ENCODE data around the gene AK2.
A peak's percentile ranks its signal among the peaks of the same experiment; 100 is the strongest.
"Not testable (repeated sequence)": the region's sequence is repeated elsewhere in the genome, so short reads cannot be mapped to it uniquely, and the experiment has no call there.

AK2 gene

GRCh38 chr1:33047290-33047689 is 10.6 kb upstream of the AK2 start:
- Histone ChIP-seq H3K4ac (ENCODE audit: low read length) (no peak overlapping the region), H3K4me3 (ENCODE audit: low read length in 2 of 2) (no peak overlapping the region), H2BK12ac (ENCODE audit: low read length) (no peak overlapping the region), H3K9ac (ENCODE audit: low read depth, low read length, poor library complexity) (no peak overlapping the region), H3K9me3 (replicated peaks in 1 of 2; ENCODE audit: control insufficient read depth in 2 of 2, insufficient read depth in 1 of 2, low read depth in 1 of 2, low read length in 2 of 2) (peaks cover 4 to 6% of the 10 kb centered on the region in 2 donors), H2BK5ac (ENCODE audit: low read length) (no peak overlapping the region), H2AFZ (ENCODE audit: low read length) (no peak overlapping the region), H3K4me1 (ENCODE audit: control insufficient read depth in 2 of 2, insufficient read depth in 1 of 2, low read depth in 1 of 2, low read length in 2 of 2) (no peaks in the 10 kb centered on the region), H2BK15ac (ENCODE audit: low read length) (no peak overlapping the region), H2AK5ac (ENCODE audit: low read depth, low read length) (no peak overlapping the region), H3K27me3 (ENCODE audit: control insufficient read depth in 3 of 3, insufficient read depth in 3 of 3, low read depth in 1 of 3, low read length in 3 of 3) (no peaks in the 10 kb centered on the region), H3K23ac (ENCODE audit: low read depth, low read length, poor library complexity) (no peak overlapping the region), H4K91ac (ENCODE audit: low read depth, low read length, poor library complexity) (no peak overlapping the region), H3K27ac (replicated peaks; ENCODE audit: low read length) (no peak overlapping the region), H3K79me1 (ENCODE audit: low read depth, low read length) (no peaks in the 10 kb centered on the region), H3K36me3 (replicated peaks in 1 of 2; ENCODE audit: control insufficient read depth in 2 of 2, insufficient read depth in 2 of 2, low read length in 2 of 2) (no peaks in the 10 kb centered on the region), H3K14ac (ENCODE audit: low read length) (no peak overlapping the region), H2BK120ac (ENCODE audit: low read depth, low read length) (no peak overlapping the region), H3K4me2 (ENCODE audit: insufficient read depth, low read length, poor library complexity, severe bottlenecking) (no peak overlapping the region), H3K18ac (ENCODE audit: low read length) (no peak overlapping the region), H4K8ac (ENCODE audit: low read depth, low read length) (no peak overlapping the region)
- no CpG with 5 or more reads among the region's 2 CpGs for WGBS, 2 donors (ENCODE audit: extremely low coverage in 2 of 2, insufficient read length in 2 of 2, insufficient replicate concordance in 1 of 2)
- DNase-seq (ENCODE audit: low spot score) = no peak

GRCh38 chr1:33046234-33046633 is 9.6 kb upstream of the AK2 start:
- no CpG with 5 or more reads among the region's 4 CpGs for WGBS, 2 donors (ENCODE audit: extremely low coverage in 2 of 2, insufficient read length in 2 of 2, insufficient replicate concordance in 1 of 2)
- H3K27me3 ChIP-seq (ENCODE audit: control insufficient read depth in 3 of 3, insufficient read depth in 3 of 3, low read depth in 1 of 3, low read length in 3 of 3) = not testable (repeated sequence)

GRCh38 chr1:33045814-33046213 is 9.1 kb upstream of the AK2 start:
- H3K14ac ChIP-seq (ENCODE audit: low read length) = no peak overlapping the region
- H3K9ac ChIP-seq (ENCODE audit: low read depth, low read length, poor library complexity) = no peak overlapping the region
- H2BK12ac ChIP-seq (ENCODE audit: low read length) = no peak overlapping the region
- no peak overlapping the region for H3K4me3 ChIP-seq (ENCODE audit: low read length in 2 of 2)
- H3K4ac ChIP-seq (ENCODE audit: low read length) = no peak overlapping the region
- H2BK5ac ChIP-seq (ENCODE audit: low read length) = no peak overlapping the region
- no peak overlapping the region for H2AK5ac ChIP-seq (ENCODE audit: low read depth, low read length)
- H3K79me1 ChIP-seq (ENCODE audit: low read depth, low read length) = no peaks in the 10 kb centered on the region
- H3K9me3 ChIP-seq (replicated peaks in 1 of 2; ENCODE audit: control insufficient read depth in 2 of 2, insufficient read depth in 1 of 2, low read depth in 1 of 2, low read length in 2 of 2) = peaks cover 4 to 6% of the 10 kb centered on the region in 2 donors
- no CpG with 5 or more reads among the region's 6 CpGs for WGBS, 2 donors (ENCODE audit: extremely low coverage in 2 of 2, insufficient read length in 2 of 2, insufficient replicate concordance in 1 of 2)
- H3K4me1 ChIP-seq (ENCODE audit: control insufficient read depth in 2 of 2, insufficient read depth in 1 of 2, low read depth in 1 of 2, low read length in 2 of 2) = no peaks in the 10 kb centered on the region
- DNase-seq (ENCODE audit: low spot score) = no peak
- H3K27me3 ChIP-seq (ENCODE audit: control insufficient read depth in 3 of 3, insufficient read depth in 3 of 3, low read depth in 1 of 3, low read length in 3 of 3) = no peaks in the 10 kb centered on the region
- no peak overlapping the region for H2BK15ac ChIP-seq (ENCODE audit: low read length)
- no peak overlapping the region for H2BK120ac ChIP-seq (ENCODE audit: low read depth, low read length)
- no peak overlapping the region for H3K4me2 ChIP-seq (ENCODE audit: insufficient read depth, low read length, poor library complexity, severe bottlenecking)
- H2AFZ ChIP-seq (ENCODE audit: low read length) = peak overlapping the region; percentile 69
- no peak overlapping the region for H4K8ac ChIP-seq (ENCODE audit: low read depth, low read length)
- no peak overlapping the region for H4K91ac ChIP-seq (ENCODE audit: low read depth, low read length, poor library complexity)
- H3K27ac ChIP-seq (replicated peaks; ENCODE audit: low read length) = no peak overlapping the region
- H3K23ac ChIP-seq (ENCODE audit: low read depth, low read length, poor library complexity) = no peak overlapping the region
- H3K18ac ChIP-seq (ENCODE audit: low read length) = no peak overlapping the region
- no peaks in the 10 kb centered on the region for H3K36me3 ChIP-seq (replicated peaks in 1 of 2; ENCODE audit: control insufficient read depth in 2 of 2, insufficient read depth in 2 of 2, low read length in 2 of 2)

More at GRCh38 chr1:33046234-33046633, 9.6 kb upstream of the AK2 start:
- H4K91ac ChIP-seq (ENCODE audit: low read depth, low read length, poor library complexity); H2BK5ac ChIP-seq (ENCODE audit: low read length); H3K79me1 ChIP-seq (ENCODE audit: low read depth, low read length); H3K36me3 ChIP-seq (replicated peaks in 1 of 2; ENCODE audit: control insufficient read depth in 2 of 2, insufficient read depth in 2 of 2, low read length in 2 of 2); H3K27ac ChIP-seq (replicated peaks; ENCODE audit: low read length); H3K18ac ChIP-seq (ENCODE audit: low read length); H2BK120ac ChIP-seq (ENCODE audit: low read depth, low read length); H3K4me1 ChIP-seq (ENCODE audit: control insufficient read depth in 2 of 2, insufficient read depth in 1 of 2, low read depth in 1 of 2, low read length in 2 of 2); H3K9me3 ChIP-seq (replicated peaks in 1 of 2; ENCODE audit: control insufficient read depth in 2 of 2, insufficient read depth in 1 of 2, low read depth in 1 of 2, low read length in 2 of 2); H2AFZ ChIP-seq (ENCODE audit: low read length); H4K8ac ChIP-seq (ENCODE audit: low read depth, low read length); H3K9ac ChIP-seq (ENCODE audit: low read depth, low read length, poor library complexity); DNase-seq (ENCODE audit: low spot score); H2BK12ac ChIP-seq (ENCODE audit: low read length); H2BK15ac ChIP-seq (ENCODE audit: low read length); H2AK5ac ChIP-seq (ENCODE audit: low read depth, low read length); H3K4me2 ChIP-seq (ENCODE audit: insufficient read depth, low read length, poor library complexity, severe bottlenecking); H3K23ac ChIP-seq (ENCODE audit: low read depth, low read length, poor library complexity); H3K4me3 ChIP-seq (ENCODE audit: low read length in 2 of 2); H3K14ac ChIP-seq (ENCODE audit: low read length); H3K4ac ChIP-seq (ENCODE audit: low read length): not testable (repeated sequence)

GRCh38 chr1:33045246-33045645 is 8.6 kb upstream of the AK2 start:
- Histone ChIP-seq H3K4ac (ENCODE audit: low read length) (no peak overlapping the region), H3K14ac (ENCODE audit: low read length) (no peak overlapping the region), H2AK5ac (ENCODE audit: low read depth, low read length) (no peak overlapping the region), H3K9me3 (replicated peaks in 1 of 2; ENCODE audit: control insufficient read depth in 2 of 2, insufficient read depth in 1 of 2, low read depth in 1 of 2, low read length in 2 of 2) (peaks cover 0 to 2% of the 10 kb centered on the region in 2 donors), H3K4me3 (ENCODE audit: low read length in 2 of 2) (no peak overlapping the region), H4K91ac (ENCODE audit: low read depth, low read length, poor library complexity) (no peak overlapping the region), H3K4me1 (ENCODE audit: control insufficient read depth in 2 of 2, insufficient read depth in 1 of 2, low read depth in 1 of 2, low read length in 2 of 2) (no peaks in the 10 kb centered on the region), H2BK12ac (ENCODE audit: low read length) (no peak overlapping the region), H3K27me3 (ENCODE audit: control insufficient read depth in 3 of 3, insufficient read depth in 3 of 3, low read depth in 1 of 3, low read length in 3 of 3) (no peaks in the 10 kb centered on the region), H3K9ac (ENCODE audit: low read depth, low read length, poor library complexity) (no peak overlapping the region), H3K4me2 (ENCODE audit: insufficient read depth, low read length, poor library complexity, severe bottlenecking) (no peak overlapping the region), H2BK15ac (ENCODE audit: low read length) (no peak overlapping the region), H3K27ac (replicated peaks; ENCODE audit: low read length) (no peak overlapping the region), H2BK120ac (ENCODE audit: low read depth, low read length) (no peak overlapping the region), H4K8ac (ENCODE audit: low read depth, low read length) (no peak overlapping the region), H3K79me1 (ENCODE audit: low read depth, low read length) (no peaks in the 10 kb centered on the region), H2BK5ac (ENCODE audit: low read length) (no peak overlapping the region), H3K23ac (ENCODE audit: low read depth, low read length, poor library complexity) (no peak overlapping the region), H3K36me3 (replicated peaks in 1 of 2; ENCODE audit: control insufficient read depth in 2 of 2, insufficient read depth in 2 of 2, low read length in 2 of 2) (no peaks in the 10 kb centered on the region), H3K18ac (ENCODE audit: low read length) (no peak overlapping the region), H2AFZ (ENCODE audit: low read length) (peak overlapping the region; percentile 69)
- no CpG with 5 or more reads among the region's 2 CpGs for WGBS, 2 donors (ENCODE audit: extremely low coverage in 2 of 2, insufficient read length in 2 of 2, insufficient replicate concordance in 1 of 2)
- no peak for DNase-seq (ENCODE audit: low spot score)
